ENCODE results near the gene POMGNT2. TPM values are rescaled to one million over a fixed set of nuclear protein-coding genes. Genes with fewer than 3 reads are reported as not detected.

POMGNT2 gene
- polyA plus RNA-seq, 1 donor (not counting 4 experiments of a cell fraction or from before 2014, with no cell fraction given): 6.0 TPM

DNA sequence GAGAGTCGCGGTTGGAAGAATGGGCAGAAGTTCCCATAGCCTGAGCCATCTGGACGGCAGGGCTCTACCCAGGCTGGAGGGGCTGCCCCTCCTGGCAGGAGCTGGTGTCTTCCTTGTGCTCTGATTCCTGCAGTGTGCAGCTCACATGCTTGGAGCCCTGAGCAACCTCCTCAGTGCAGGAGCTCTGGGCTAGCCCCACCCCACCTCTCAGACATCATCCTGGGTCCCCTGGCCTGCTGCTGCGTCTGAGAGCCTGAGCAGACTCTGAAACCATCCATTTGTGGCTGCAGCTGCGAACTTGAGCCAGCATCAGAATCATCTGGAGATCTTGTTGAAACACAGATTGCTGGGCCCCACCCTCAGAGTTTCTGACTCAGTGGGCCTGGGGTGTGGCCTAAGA, 42.8 kb downstream of the POMGNT2 start:
- DNase-seq (ENCODE audit: low read depth, low spot score) (no peak), FAIRE-seq (no peak)
- no peak overlapping the region for H3K9ac ChIP-seq (ENCODE audit: control insufficient read depth, extremely low read depth, insufficient read depth, low read length)
- no peak overlapping the region for H3K27ac ChIP-seq (ENCODE audit: control insufficient read depth, insufficient read depth, low read length)
- no peaks in the 10 kb centered on the region for H3K79me2 ChIP-seq (ENCODE audit: control insufficient read depth, insufficient read depth, low read length)
- H3K27me3 ChIP-seq (ENCODE audit: control insufficient read depth, extremely low read depth, insufficient read depth, low read length): no peaks in the 10 kb centered on the region
- no peaks in the 10 kb centered on the region for H3K36me3 ChIP-seq (ENCODE audit: control insufficient read depth in 2 of 2, extremely low read depth in 1 of 2, insufficient read depth in 2 of 2, low read length in 2 of 2)
- H2AFZ ChIP-seq (ENCODE audit: control insufficient read depth, low read length): no peak overlapping the region
- no peaks in the 10 kb centered on the region for H4K20me1 ChIP-seq (ENCODE audit: control insufficient read depth, extremely low read depth, insufficient read depth, low read length)
- dilution Hi-C loops (cut with MboI; ENCODE audit: extremely low pct_ligation_motif_present, low sequenced_read_pairs): no loop called here
- H3K4me2 ChIP-seq (ENCODE audit: control insufficient read depth, extremely low read depth, insufficient read depth, low read depth, low read length): no peak overlapping the region
- no peak for TF ChIP-seq EZH2 (IDR thresholded peaks at IDR 0.05; ENCODE audit: low read length)
- TF ChIP-seq, protein P1, sequence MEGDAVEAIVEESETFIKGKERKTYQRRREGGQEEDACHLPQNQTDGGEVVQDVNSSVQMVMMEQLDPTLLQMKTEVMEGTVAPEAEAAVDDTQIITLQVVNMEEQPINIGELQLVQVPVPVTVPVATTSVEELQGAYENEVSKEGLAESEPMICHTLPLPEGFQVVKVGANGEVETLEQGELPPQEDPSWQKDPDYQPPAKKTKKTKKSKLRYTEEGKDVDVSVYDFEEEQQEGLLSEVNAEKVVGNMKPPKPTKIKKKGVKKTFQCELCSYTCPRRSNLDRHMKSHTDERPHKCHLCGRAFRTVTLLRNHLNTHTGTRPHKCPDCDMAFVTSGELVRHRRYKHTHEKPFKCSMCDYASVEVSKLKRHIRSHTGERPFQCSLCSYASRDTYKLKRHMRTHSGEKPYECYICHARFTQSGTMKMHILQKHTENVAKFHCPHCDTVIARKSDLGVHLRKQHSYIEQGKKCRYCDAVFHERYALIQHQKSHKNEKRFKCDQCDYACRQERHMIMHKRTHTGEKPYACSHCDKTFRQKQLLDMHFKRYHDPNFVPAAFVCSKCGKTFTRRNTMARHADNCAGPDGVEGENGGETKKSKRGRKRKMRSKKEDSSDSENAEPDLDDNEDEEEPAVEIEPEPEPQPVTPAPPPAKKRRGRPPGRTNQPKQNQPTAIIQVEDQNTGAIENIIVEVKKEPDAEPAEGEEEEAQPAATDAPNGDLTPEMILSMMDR (optimal IDR thresholded peaks at IDR 0.05 in 1 of 3, IDR thresholded peaks at IDR 0.05 in 1 of 3, conservative IDR thresholded peaks at IDR 0.05 in 1 of 3; ENCODE audit: extremely low read depth in 1 of 3, insufficient read depth in 2 of 3, low read length in 3 of 3): no peak
- no peaks in the 10 kb centered on the region for H3K9me3 ChIP-seq (ENCODE audit: control insufficient read depth, low read depth, low read length)
- H3K9me1 ChIP-seq (ENCODE audit: control insufficient read depth, extremely low read depth, insufficient read depth, low read length): no peaks in the 10 kb centered on the region
- H3K4me3 ChIP-seq (ENCODE audit: control insufficient read depth in 2 of 3, extremely low read depth in 1 of 3, insufficient read depth in 2 of 3, low read depth in 1 of 3, low read length in 3 of 3): no peak overlapping the region
- H3K4me1 ChIP-seq (ENCODE audit: control insufficient read depth, extremely low read depth, insufficient read depth, low read length): no peaks in the 10 kb centered on the region

DNA sequence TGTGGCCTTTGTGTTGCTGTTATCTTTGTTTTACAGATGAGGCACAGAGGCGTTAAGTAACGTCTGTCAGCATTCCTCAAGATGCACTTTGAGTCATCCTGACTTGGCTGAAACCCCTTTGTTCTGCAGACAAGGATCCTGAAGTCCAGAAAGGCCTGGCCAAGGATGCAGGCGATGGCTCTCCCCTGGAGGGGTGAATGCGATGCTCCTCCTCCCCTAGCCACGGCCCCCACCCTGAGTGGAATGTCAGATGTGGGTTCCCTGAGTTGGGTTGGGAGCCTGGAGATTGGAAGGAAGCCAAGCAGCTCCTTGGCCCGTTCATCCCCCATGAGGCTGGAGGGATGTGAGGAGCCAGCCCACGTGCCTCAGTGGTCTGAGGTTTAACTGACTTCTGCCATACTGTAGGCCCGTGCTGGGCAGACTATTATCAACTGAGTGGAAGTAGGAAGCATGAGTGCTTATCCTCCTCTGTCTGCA, 43.3 kb downstream of the POMGNT2 start:
- Histone ChIP-seq H3K9me1 (ENCODE audit: control insufficient read depth, extremely low read depth, insufficient read depth, low read length) (no peaks in the 10 kb centered on the region), H3K4me1 (ENCODE audit: control insufficient read depth, extremely low read depth, insufficient read depth, low read length) (no peaks in the 10 kb centered on the region), H3K36me3 (ENCODE audit: control insufficient read depth in 2 of 2, extremely low read depth in 1 of 2, insufficient read depth in 2 of 2, low read length in 2 of 2) (no peaks in the 10 kb centered on the region), H3K4me3 (ENCODE audit: control insufficient read depth in 2 of 3, extremely low read depth in 1 of 3, insufficient read depth in 2 of 3, low read depth in 1 of 3, low read length in 3 of 3) (no peak overlapping the region), H4K20me1 (ENCODE audit: control insufficient read depth, extremely low read depth, insufficient read depth, low read length) (no peaks in the 10 kb centered on the region), H2AFZ (ENCODE audit: control insufficient read depth, low read length) (no peak overlapping the region), H3K4me2 (ENCODE audit: control insufficient read depth, extremely low read depth, insufficient read depth, low read depth, low read length) (no peak overlapping the region), H3K9me3 (ENCODE audit: control insufficient read depth, low read depth, low read length) (no peaks in the 10 kb centered on the region), H3K27me3 (ENCODE audit: control insufficient read depth, extremely low read depth, insufficient read depth, low read length) (no peaks in the 10 kb centered on the region), H3K79me2 (ENCODE audit: control insufficient read depth, insufficient read depth, low read length) (no peaks in the 10 kb centered on the region), H3K27ac (ENCODE audit: control insufficient read depth, insufficient read depth, low read length) (no peak overlapping the region), H3K9ac (ENCODE audit: control insufficient read depth, extremely low read depth, insufficient read depth, low read length) (no peak overlapping the region)
- TF ChIP-seq EZH2 (IDR thresholded peaks at IDR 0.05; ENCODE audit: low read length): no peak
- TF ChIP-seq, protein P1 (optimal IDR thresholded peaks at IDR 0.05 in 1 of 3, IDR thresholded peaks at IDR 0.05 in 1 of 3, conservative IDR thresholded peaks at IDR 0.05 in 1 of 3; ENCODE audit: extremely low read depth in 1 of 3, insufficient read depth in 2 of 3, low read length in 3 of 3): no peak
- dilution Hi-C loops (cut with MboI; ENCODE audit: extremely low pct_ligation_motif_present, low sequenced_read_pairs): no loop called here
- no peak for DNase-seq (ENCODE audit: low read depth, low spot score)
- no peak for FAIRE-seq
